ENCODE measurements around the gene KIF13A.

DNA sequence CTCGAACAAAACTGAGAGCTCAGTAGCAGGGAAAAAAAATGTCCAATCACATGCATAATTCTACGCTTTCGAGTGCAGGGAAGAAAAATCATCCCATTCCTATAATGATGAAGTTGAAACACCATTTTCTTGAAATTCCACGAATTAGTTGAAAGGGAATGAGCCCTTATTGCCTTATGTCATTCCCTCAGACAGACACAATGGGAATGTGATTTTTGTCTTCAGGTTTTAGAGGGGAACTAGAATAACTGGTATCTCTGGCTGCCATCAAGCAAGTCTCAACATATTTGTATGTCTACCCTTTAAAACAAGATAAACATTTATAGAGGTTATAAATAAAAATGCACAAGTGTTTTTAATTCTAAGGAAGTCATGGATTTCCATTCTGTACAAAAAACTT is 87.9 kb downstream of the KIF13A start:
- TF ChIP-seq HNRNPK (IDR thresholded peaks at IDR 0.05; ENCODE audit: low read depth, low read length, poor library complexity, severe bottlenecking), result no peak
- no peak for TF ChIP-seq ZNF436 (CRISPR knock-in tag; IDR thresholded peaks at IDR 0.05)
- TF ChIP-seq, protein P1, sequence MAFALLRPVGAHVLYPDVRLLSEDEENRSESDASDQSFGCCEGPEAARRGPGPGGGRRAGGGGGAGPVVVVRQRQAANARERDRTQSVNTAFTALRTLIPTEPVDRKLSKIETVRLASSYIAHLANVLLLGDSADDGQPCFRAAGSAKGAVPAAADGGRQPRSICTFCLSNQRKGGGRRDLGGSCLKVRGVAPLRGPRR (CRISPR knock-in tag; IDR thresholded peaks at IDR 0.05), result no peak
- no peak for TF ChIP-seq EP400 (IDR thresholded peaks at IDR 0.05)
- TF ChIP-seq, protein P2, sequence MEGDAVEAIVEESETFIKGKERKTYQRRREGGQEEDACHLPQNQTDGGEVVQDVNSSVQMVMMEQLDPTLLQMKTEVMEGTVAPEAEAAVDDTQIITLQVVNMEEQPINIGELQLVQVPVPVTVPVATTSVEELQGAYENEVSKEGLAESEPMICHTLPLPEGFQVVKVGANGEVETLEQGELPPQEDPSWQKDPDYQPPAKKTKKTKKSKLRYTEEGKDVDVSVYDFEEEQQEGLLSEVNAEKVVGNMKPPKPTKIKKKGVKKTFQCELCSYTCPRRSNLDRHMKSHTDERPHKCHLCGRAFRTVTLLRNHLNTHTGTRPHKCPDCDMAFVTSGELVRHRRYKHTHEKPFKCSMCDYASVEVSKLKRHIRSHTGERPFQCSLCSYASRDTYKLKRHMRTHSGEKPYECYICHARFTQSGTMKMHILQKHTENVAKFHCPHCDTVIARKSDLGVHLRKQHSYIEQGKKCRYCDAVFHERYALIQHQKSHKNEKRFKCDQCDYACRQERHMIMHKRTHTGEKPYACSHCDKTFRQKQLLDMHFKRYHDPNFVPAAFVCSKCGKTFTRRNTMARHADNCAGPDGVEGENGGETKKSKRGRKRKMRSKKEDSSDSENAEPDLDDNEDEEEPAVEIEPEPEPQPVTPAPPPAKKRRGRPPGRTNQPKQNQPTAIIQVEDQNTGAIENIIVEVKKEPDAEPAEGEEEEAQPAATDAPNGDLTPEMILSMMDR (IDR thresholded peaks at IDR 0.05 in 2 of 3, conservative IDR thresholded peaks at IDR 0.05 in 1 of 3; ENCODE audit: insufficient read depth in 2 of 3, low read depth in 1 of 3, low read length in 3 of 3), result no peak
- TF ChIP-seq, protein P3, sequence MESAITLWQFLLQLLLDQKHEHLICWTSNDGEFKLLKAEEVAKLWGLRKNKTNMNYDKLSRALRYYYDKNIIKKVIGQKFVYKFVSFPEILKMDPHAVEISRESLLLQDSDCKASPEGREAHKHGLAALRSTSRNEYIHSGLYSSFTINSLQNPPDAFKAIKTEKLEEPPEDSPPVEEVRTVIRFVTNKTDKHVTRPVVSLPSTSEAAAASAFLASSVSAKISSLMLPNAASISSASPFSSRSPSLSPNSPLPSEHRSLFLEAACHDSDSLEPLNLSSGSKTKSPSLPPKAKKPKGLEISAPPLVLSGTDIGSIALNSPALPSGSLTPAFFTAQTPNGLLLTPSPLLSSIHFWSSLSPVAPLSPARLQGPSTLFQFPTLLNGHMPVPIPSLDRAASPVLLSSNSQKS (CRISPR knock-in tag; IDR thresholded peaks at IDR 0.05), result no peak
- TF ChIP-seq NFYB (IDR thresholded peaks at IDR 0.05; ENCODE audit: extremely low read depth, insufficient read length), result no peak
- TF ChIP-seq BRD4 (IDR thresholded peaks at IDR 0.05), result no peak
- TF ChIP-seq RFX1 (IDR thresholded peaks at IDR 0.05), result no peak
- TF ChIP-seq, protein P4, sequence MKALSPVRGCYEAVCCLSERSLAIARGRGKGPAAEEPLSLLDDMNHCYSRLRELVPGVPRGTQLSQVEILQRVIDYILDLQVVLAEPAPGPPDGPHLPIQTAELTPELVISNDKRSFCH (CRISPR knock-in tag; IDR thresholded peaks at IDR 0.05), result no peak
- TF ChIP-seq, protein P4 (tag; IDR thresholded peaks at IDR 0.05), result no peak
- no peak for TF ChIP-seq LCOR (CRISPR knock-in tag; IDR thresholded peaks at IDR 0.05)
- TF ChIP-seq, protein P5, sequence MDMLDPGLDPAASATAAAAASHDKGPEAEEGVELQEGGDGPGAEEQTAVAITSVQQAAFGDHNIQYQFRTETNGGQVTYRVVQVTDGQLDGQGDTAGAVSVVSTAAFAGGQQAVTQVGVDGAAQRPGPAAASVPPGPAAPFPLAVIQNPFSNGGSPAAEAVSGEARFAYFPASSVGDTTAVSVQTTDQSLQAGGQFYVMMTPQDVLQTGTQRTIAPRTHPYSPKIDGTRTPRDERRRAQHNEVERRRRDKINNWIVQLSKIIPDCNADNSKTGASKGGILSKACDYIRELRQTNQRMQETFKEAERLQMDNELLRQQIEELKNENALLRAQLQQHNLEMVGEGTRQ (CRISPR knock-in tag; IDR thresholded peaks at IDR 0.05), result no peak
